GM20000 (cell line): Measurements from ENCODE around the gene SLC35D3.
"Not testable (repeated sequence)": the region's sequence is repeated elsewhere in the genome, so short reads cannot be mapped to it uniquely, and the experiment has no call there.

ENCODE experiments used
- DNase-seq: peaks from one replicate; pipeline ENCODE4 v3.0.0; 2012; ENCODE audit warnings: low spot score
- TF ChIP-seq, protein P1 (sequence below): IDR thresholded peaks from 2 replicates; pipeline ENCODE4 v1.5.1; 2012; ENCODE audit warnings: mild to moderate bottlenecking, control low read depth; ENCODE audit errors: extremely low read depth, missing control alignments

The SLC35D3 gene, protein sequence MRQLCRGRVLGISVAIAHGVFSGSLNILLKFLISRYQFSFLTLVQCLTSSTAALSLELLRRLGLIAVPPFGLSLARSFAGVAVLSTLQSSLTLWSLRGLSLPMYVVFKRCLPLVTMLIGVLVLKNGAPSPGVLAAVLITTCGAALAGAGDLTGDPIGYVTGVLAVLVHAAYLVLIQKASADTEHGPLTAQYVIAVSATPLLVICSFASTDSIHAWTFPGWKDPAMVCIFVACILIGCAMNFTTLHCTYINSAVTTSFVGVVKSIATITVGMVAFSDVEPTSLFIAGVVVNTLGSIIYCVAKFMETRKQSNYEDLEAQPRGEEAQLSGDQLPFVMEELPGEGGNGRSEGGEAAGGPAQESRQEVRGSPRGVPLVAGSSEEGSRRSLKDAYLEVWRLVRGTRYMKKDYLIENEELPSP

GRCh38 chr6:136921936-136922684 is at the start of gene SLC35D3:
TSS of gene SLC35D3 (plus strand) at chr6:136922301. CDS start at chr6:136922429, 128 bp downstream.
- peak; percentile 77 for DNase-seq

DNA sequence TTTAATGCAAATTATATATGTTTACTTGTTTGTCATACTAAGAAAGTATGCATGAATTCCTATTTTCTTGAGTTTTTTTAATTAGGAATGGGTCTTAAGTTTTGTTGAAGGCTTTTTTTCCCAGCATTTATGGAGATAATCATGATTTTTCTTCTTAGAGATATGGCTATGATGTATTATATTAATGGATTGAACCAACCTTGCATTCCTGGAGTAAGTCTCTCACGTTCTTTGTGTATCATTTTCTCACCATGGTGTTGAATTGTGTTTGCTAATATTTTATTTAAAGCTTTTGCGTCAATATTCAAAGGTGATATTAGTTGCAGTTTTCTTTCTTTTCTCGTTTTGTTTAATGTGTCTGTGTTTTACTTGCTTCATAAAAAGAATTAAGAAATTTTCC is 48.4 kb upstream of the SLC35D3 start:
- TF ChIP-seq, protein P1, sequence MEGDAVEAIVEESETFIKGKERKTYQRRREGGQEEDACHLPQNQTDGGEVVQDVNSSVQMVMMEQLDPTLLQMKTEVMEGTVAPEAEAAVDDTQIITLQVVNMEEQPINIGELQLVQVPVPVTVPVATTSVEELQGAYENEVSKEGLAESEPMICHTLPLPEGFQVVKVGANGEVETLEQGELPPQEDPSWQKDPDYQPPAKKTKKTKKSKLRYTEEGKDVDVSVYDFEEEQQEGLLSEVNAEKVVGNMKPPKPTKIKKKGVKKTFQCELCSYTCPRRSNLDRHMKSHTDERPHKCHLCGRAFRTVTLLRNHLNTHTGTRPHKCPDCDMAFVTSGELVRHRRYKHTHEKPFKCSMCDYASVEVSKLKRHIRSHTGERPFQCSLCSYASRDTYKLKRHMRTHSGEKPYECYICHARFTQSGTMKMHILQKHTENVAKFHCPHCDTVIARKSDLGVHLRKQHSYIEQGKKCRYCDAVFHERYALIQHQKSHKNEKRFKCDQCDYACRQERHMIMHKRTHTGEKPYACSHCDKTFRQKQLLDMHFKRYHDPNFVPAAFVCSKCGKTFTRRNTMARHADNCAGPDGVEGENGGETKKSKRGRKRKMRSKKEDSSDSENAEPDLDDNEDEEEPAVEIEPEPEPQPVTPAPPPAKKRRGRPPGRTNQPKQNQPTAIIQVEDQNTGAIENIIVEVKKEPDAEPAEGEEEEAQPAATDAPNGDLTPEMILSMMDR = no peak
- DNase-seq = no peak

More at GRCh38 chr6:136921936-136922684, at the start of gene SLC35D3:
- TF ChIP-seq, protein P1 = no peak

DNA sequence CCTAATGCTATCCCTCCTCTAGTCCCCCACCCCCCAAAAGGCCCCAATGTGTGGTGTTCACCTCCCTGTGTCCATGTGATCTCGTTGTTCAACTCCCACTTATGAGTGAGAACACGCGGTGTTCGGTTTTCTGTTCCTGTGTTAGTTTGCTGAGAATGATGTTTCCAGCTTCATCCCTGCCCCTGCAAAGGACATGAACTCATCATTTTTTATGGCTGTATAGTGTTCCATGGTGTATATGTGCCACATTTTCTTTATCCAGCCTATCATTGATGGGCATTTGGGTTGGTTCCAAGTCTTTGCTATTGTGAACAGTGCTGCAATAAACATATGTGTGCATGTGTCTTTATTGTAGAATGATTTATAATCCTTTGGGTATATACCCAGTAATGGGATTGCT is 45.6 kb upstream of the SLC35D3 start:
- DNase-seq = not testable (repeated sequence)

DNA sequence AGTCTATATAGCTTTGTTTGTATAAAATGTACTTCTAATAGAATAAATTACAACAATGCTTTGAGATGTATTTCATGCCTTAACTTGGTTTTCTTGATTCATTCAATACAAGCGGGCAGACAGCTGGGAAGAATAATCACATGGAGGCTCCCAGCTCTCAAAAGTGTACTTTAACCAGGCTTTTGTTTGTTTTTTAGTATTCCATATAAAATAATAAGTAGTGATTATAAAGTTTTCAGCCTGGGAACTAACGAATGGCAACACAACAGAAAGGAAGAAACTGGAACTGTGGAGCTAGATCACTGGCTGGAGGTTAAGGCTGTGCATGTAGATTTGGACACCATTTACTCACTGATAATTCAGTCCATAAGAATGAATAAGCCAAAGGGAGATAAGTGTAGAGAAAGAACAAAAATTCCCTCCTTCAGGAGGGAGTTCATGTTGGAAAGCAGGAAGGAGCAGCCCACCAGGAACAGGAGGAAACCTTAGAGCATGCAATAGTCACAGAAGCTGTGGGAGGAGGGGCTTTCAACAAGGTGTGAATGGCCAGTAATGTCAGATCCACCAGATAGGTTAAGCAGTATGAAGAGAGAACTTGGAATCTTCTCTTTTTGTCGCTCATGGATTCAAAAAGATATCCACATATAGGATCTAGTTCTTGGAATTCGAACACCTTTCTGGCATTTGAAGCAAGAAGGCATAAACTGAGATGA is 41.2 kb upstream of the SLC35D3 start:
- TF ChIP-seq, protein P1 = no peak
- DNase-seq = no peak

DNA sequence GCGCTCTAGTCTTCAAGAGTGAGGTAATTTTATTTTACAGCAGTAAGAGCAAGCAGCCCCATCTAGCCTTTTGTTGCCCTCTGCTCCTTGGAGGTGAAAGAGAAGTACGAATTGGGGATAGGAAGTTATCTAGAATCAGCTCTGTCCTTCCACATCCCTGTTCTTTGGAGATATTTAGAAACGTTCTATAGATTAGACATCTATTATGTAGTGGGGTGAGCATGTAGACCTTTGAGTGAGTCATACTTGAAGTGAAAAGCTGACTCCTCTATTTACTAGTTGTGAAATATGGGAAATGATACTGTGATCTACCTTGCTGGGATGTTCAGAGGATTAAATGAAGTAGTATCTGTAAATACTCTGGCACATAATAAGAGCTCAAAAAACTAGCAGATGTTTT is 36.0 kb upstream of the SLC35D3 start:
- TF ChIP-seq, protein P1 = no peak
- no peak for DNase-seq

- TF ChIP-seq, protein P1 = no peak
- no peak for DNase-seq
These were observed 34.1 kb upstream of the SLC35D3 start for GRCh38 chr6:136887953-136888352.

DNA sequence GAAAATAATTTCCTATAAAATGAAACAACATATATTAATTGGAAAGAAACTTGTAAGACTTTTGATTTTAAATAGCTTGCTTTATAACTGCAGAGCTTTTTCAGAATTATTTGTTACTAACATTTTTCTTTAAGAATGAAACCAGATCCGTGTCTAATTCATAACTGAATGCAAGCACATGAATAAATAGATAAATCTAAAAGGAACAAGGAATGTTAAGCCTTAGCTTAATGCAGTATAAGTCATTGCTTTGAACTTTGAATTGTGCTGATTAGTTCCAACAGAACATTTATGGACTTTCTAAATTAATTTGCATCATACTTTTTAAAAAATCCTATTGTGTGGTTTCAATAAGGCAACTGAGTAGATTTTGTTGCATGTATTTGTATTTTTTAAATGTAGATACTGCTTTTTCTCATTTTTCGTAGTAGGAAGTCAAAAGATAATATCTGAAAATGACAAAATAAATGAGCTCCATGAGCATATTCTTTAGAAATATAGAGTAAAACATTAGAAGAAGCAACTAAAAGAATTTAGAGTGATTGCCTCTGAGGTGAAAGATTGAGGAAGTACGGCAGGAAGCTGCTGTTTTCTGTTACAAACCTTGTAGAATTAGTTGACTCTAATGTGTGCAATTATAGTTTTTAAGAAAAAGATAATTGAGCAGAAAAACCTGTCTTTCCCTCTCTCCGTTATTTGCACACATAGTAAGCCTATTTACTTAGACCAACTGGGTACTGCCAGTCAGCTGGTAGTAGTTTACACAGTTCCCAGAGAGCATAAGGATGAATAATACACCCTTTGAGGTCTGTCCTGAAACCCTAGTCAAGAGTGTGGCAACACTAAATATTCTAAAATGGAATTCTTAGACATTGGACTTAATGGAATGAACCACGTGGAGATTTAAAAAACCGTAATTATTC is 32.6 kb upstream of the SLC35D3 start:
- no peak for DNase-seq
- TF ChIP-seq, protein P1 = no peak
